ENCODE data around the gene TBC1D22A. TPM values are rescaled to one million over a fixed set of nuclear protein-coding genes. Genes with fewer than 3 reads are reported as not detected.

TBC1D22A gene
- total and polyA plus RNA-seq, 10 of the 15 experiments (the other 5 are each of a cell fraction or from before 2014, with no cell fraction given): 0.63 to 44.7 (median 27.4) TPM

DNA sequence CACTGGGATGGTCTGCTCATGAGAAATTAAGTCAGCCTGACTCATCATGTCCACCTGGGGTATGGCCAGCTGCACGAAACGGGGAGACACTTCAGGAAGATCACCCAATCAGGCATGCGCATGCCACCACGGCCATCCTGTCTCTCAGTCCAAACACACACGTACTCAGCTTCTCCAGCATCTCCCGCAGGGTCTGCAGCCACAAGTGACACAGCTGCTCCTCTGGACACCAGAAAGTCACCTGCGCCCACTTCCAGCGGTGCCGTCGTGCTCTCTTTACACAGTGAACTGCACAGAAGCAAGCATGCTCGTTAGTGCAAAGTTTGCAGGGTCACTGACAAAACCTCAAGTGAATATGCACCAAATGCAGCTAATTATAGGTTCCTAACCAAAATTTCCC, 42.5 kb upstream of the TBC1D22A start:
- no TSS peak for BruUV-seq (replicated peaks)
- no peak for FAIRE-seq

DNA sequence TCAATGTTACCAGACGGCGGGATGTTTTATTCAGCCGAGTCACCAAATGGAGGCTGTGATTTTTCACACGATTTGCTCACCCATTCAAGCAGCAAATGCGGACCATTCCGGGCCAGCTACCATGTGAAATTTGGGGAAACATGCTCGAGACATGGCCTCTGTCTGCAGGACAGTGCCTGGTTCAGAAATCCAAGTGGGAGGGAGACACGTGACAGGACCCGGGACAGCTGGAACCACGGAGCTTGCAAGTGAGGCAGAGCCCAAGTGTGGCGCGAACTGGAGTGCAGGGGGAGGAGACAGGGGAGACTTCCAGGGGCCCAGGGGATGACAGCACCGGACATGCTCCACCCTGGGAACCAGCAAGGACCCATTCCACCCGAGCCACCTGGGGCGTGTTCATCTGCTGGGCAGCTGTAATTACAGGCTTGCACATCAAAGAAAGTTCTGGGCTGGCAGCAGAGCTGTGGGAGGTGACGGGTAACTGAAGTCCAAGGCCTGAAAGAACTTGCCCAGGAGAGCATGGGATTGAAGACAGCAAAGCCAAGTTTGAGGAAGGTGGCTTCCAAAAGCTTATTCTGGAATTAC, 40.9 kb upstream of the TBC1D22A start:
- Histone ChIP-seq H3K4me3 (no peak overlapping the region), H3K4me2 (ENCODE audit: control insufficient read depth, insufficient read depth) (no peak overlapping the region), H3K27me3 (replicated peaks in 1 of 2; ENCODE audit: control insufficient read depth in 2 of 2, insufficient read depth in 2 of 2, low read length in 1 of 2) (no peaks in the 10 kb centered on the region), H4K20me1 (ENCODE audit: control insufficient read depth, insufficient read depth) (peaks cover 3% of the 10 kb centered on the region; the same call in 1 of the 2 replicates), H3K79me2 (ENCODE audit: control insufficient read depth, insufficient read depth, low read length) (no peaks in the 10 kb centered on the region), H2AFZ (ENCODE audit: control insufficient read depth, low read depth, low read length) (no peak overlapping the region), H3K9me3 (replicated peaks; ENCODE audit: control insufficient read depth, insufficient read depth, low read length) (no peaks in the 10 kb centered on the region), H3K27ac (ENCODE audit: control insufficient read depth, insufficient read depth) (no peak overlapping the region), H3K36me3 (ENCODE audit: control insufficient read depth in 2 of 2, insufficient read depth in 2 of 2, low read length in 1 of 2) (peaks cover 7 to 20% of the 10 kb centered on the region in 2 experiments; a peak in 3 of 4 replicates), H3K4me1 (ENCODE audit: control insufficient read depth, insufficient read depth, low read length) (peaks cover 3% of the 10 kb centered on the region; the same call in 1 of the 2 replicates), H3K9ac (ENCODE audit: control insufficient read depth, insufficient read depth, low read length) (no peak overlapping the region)
- DNase-seq (ENCODE audit: low read depth, low spot score) (no peak), FAIRE-seq (no peak), ATAC-seq (no peak)
- RAD21 ChIA-PET (ENCODE audit: unreplicated experiment): no interaction called here
- intact Hi-C loops (cut with micrococcal nuclease; ENCODE audit: unreplicated experiment) (no loop called here), in situ Hi-C loops (cut with MboI) (no loop called here)
- POLR2A ChIA-PET: no interaction called here
- CTCF ChIA-PET: interaction anchor here (0.7 to 1.4 kb wide), 4 partner anchors 37 to 158 kb away, joined by 3 to 4 read pairs (median 4); no protein-coding TSS in a partner anchor
- 92% methylated on average over 16 of the region's 16 CpGs for WGBS (ENCODE audit: insufficient coverage, insufficient replicate concordance, low lambda C conversion rate, missing lambda C conversion rate)
- no peak for TF ChIP-seq ZNF217 (IDR thresholded peaks at IDR 0.05)
- TF ChIP-seq CBX5 (IDR thresholded peaks at IDR 0.05; ENCODE audit: low read depth): no peak
- no peak for TF ChIP-seq MTA3 (IDR thresholded peaks at IDR 0.05; ENCODE audit: borderline replicate concordance, low read length)
- TF ChIP-seq, protein P1, sequence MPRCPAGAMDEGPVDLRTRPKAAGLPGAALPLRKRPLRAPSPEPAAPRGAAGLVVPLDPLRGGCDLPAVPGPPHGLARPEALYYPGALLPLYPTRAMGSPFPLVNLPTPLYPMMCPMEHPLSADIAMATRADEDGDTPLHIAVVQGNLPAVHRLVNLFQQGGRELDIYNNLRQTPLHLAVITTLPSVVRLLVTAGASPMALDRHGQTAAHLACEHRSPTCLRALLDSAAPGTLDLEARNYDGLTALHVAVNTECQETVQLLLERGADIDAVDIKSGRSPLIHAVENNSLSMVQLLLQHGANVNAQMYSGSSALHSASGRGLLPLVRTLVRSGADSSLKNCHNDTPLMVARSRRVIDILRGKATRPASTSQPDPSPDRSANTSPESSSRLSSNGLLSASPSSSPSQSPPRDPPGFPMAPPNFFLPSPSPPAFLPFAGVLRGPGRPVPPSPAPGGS (IDR thresholded peaks at IDR 0.05; ENCODE audit: borderline replicate concordance, insufficient read depth, low read depth, low read length, poor library complexity, severe bottlenecking): no peak
- no peak for TF ChIP-seq PAX5 (IDR thresholded peaks at IDR 0.05; ENCODE audit: borderline replicate concordance, low read depth, low read length)
- TF ChIP-seq SP1 (IDR thresholded peaks at IDR 0.05; ENCODE audit: low read depth, low read length): no peak
- SMC1A ChIA-PET (ENCODE audit: uncharacterized antibody, unreplicated experiment): interaction anchor here (0.6 to 1.3 kb wide), 2 partner anchors 10 to 40 kb away, joined by 3 to 5 read pairs; no protein-coding TSS in a partner anchor
- no TSS peak for BruUV-seq (replicated peaks)

More for the DNA sequence above, 42.5 kb upstream of the TBC1D22A start:
- intact Hi-C loops (cut with micrococcal nuclease; ENCODE audit: unreplicated experiment) (no loop called here), in situ Hi-C loops (cut with MboI) (no loop called here)
- H3K27ac ChIP-seq (ENCODE audit: control insufficient read depth, insufficient read depth): no peak overlapping the region
- no peaks in the 10 kb centered on the region for H3K9me3 ChIP-seq (replicated peaks; ENCODE audit: control insufficient read depth, insufficient read depth, low read length)
- ATAC-seq (no peak; the same call in 2 of the 3 replicates), DNase-seq (ENCODE audit: low read depth, low spot score) (no peak)
- H3K27me3 ChIP-seq (replicated peaks in 1 of 2; ENCODE audit: control insufficient read depth in 2 of 2, insufficient read depth in 2 of 2, low read length in 1 of 2): no peaks in the 10 kb centered on the region
- no peaks in the 10 kb centered on the region for H3K79me2 ChIP-seq (ENCODE audit: control insufficient read depth, insufficient read depth, low read length)
- no peak overlapping the region for H3K9ac ChIP-seq (ENCODE audit: control insufficient read depth, insufficient read depth, low read length)
- POLR2A ChIA-PET: no interaction called here
- CTCF ChIA-PET: no interaction called here
- no peak overlapping the region for H2AFZ ChIP-seq (ENCODE audit: control insufficient read depth, low read depth, low read length)
- H4K20me1 ChIP-seq (ENCODE audit: control insufficient read depth, insufficient read depth): no peaks in the 10 kb centered on the region
- TF ChIP-seq, protein P2, sequence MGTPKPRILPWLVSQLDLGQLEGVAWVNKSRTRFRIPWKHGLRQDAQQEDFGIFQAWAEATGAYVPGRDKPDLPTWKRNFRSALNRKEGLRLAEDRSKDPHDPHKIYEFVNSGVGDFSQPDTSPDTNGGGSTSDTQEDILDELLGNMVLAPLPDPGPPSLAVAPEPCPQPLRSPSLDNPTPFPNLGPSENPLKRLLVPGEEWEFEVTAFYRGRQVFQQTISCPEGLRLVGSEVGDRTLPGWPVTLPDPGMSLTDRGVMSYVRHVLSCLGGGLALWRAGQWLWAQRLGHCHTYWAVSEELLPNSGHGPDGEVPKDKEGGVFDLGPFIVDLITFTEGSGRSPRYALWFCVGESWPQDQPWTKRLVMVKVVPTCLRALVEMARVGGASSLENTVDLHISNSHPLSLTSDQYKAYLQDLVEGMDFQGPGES (IDR thresholded peaks at IDR 0.05): no peak
- TF ChIP-seq EP300 (IDR thresholded peaks at IDR 0.05; ENCODE audit: borderline replicate concordance in 1 of 2, control insufficient read depth in 1 of 2, low read depth in 2 of 2, low read length in 2 of 2) (no peak), EGR1 (IDR thresholded peaks at IDR 0.05; ENCODE audit: borderline replicate concordance in 1 of 2, low read depth in 2 of 2, low read length in 2 of 2) (no peak), NR2F1 (conservative IDR thresholded peaks at IDR 0.05) (peak; percentile 34; the same call in 1 of the 2 replicates), IKZF2 (IDR thresholded peaks at IDR 0.05) (no peak)
- RAD21 ChIA-PET (ENCODE audit: unreplicated experiment): no interaction called here
- no peak overlapping the region for H3K4me2 ChIP-seq (ENCODE audit: control insufficient read depth, insufficient read depth)
- H3K36me3 ChIP-seq (ENCODE audit: control insufficient read depth in 2 of 2, insufficient read depth in 2 of 2, low read length in 1 of 2): peaks cover 6 to 20% of the 10 kb centered on the region in 2 experiments; a peak in 3 of 4 replicates
- H3K4me1 ChIP-seq (ENCODE audit: control insufficient read depth, insufficient read depth, low read length): no peaks in the 10 kb centered on the region
- 86% methylated on average over 11 of the region's 11 CpGs for WGBS (ENCODE audit: insufficient coverage, insufficient replicate concordance, low lambda C conversion rate, missing lambda C conversion rate)
- no peak overlapping the region for H3K4me3 ChIP-seq
- SMC1A ChIA-PET (ENCODE audit: uncharacterized antibody, unreplicated experiment): interaction anchor here (1.3 kb wide), 1 partner anchor 11 kb away, joined by 5 read pairs; no protein-coding TSS in a partner anchor

Data from GM12878 (cell line).